Measurements from ENCODE around the gene MAP3K1.

MAP3K1 gene

DNA sequence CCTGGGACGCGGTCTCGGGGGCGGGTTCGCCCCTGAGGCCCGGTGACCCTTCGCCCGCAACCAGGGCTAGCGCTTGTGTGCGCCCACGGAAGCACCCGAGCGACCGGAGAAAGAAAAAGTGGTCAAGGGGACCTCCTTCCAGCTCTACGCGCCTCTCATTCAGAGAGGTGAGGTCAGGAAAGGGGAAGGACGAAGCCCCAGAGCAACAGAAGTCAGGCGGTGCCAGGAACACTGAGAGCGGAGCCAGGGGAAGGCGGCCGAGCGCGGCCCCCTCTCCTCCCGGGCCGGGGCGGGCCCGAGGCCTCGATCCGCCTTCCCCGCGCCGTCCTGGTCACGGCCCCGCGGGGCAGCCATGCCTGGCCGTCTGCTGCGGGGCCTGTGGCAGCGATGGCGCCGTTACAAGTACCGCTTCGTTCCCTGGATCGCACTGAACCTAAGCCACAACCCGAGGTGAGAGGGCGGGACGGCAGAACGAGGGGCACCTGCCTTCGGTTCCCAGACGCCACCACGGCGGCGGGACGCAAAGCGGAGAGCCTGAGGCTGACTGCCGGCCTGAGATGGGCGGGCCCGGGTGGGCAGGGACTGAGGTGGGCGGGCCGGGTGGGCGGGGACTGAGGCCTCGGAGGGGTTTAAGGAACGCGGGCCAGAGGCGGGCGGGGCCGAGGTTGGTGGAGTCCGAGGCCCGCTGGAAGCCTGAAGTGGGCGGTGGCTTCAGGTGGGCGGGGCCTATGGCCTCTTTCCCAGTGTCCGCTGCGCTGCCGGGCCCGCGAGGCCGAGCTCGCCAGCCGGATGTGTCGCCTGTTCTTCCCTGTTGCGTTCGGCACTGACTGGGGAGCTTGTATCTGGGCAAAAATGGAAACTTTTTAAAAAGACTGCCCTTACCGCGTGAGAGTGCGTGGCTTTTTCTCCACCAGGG, 94.2 kb downstream of the MAP3K1 start, which contains the start of gene SETD9:
Gene SETD9 (plus strand): TSS at position 303 of the 916 bp plus-strand sequence. CDS start 50 bp downstream, at position 353.
- H3K9ac ChIP-seq: peak within 1 kb of the TSS; percentile 83 to 96 (median 91)
- H3K36me3 ChIP-seq: peaks cover 0 to 16% (median 9%) of the 10 kb centered on the region in 11 experiments; a peak in 15 of 22 replicates
- H3K9me3 ChIP-seq (replicated peaks in 1 of 11): peaks cover 0 to 11% (median 3%) of the 10 kb centered on the region in 11 experiments; a peak in 7 of 22 replicates
- no peaks in the 10 kb centered on the region for H4K20me1 ChIP-seq
- peak within 1 kb of the TSS; percentile 86 to 98 (median 92) for H3K4me2 ChIP-seq
- peak within 1 kb of the TSS; percentile 58 to 78 (median 72) for H3K4me3 ChIP-seq
- peaks cover 10 to 27% (median 24%) of the 10 kb centered on the region in 10 experiments for H3K4me1 ChIP-seq
- TF ChIP-seq Cebpa-rat (IDR thresholded peaks at IDR 0.05): no peak
- H3K27me3 ChIP-seq: peaks cover 4 to 30% (median 24%) of the 10 kb centered on the region in 11 experiments; a peak in 17 of 22 replicates
- peak within 1 kb of the TSS; percentile 77 to 96 (median 91) for H3K27ac ChIP-seq

GRCh38 chr5:56910210-56910965, 95.0 kb downstream of the MAP3K1 start:
- Histone ChIP-seq H3K27ac (peak overlapping the region; percentile 77 to 96 (median 91)), H3K36me3 (peaks cover 3 to 22% (median 9%) of the 10 kb centered on the region in 11 experiments; a peak in 16 of 22 replicates), H3K9me3 (replicated peaks in 1 of 11) (peaks cover 0 to 11% (median 3%) of the 10 kb centered on the region in 11 experiments; a peak in 5 of 22 replicates), H4K20me1 (no peaks in the 10 kb centered on the region), H3K4me3 (peak overlapping the region; percentile 58 to 78 (median 72)), H3K27me3 (peaks cover 4 to 30% (median 24%) of the 10 kb centered on the region in 11 experiments; a peak in 17 of 22 replicates), H3K9ac (peak overlapping the region; percentile 83 to 96 (median 91)), H3K4me1 (peaks cover 10 to 27% (median 24%) of the 10 kb centered on the region in 10 experiments), H3K4me2 (peak overlapping the region; percentile 73 to 96 (median 88))
- no peak for TF ChIP-seq Cebpa-rat (IDR thresholded peaks at IDR 0.05)

GRCh38 chr5:56913766-56914165, 98.4 kb downstream of the MAP3K1 start:
- peaks cover 0 to 10% (median 0%) of the 10 kb centered on the region in 11 experiments; a peak in 3 of 22 replicates for H4K20me1 ChIP-seq
- H3K27me3 ChIP-seq: peaks cover 0 to 6% (median 5%) of the 10 kb centered on the region in 11 experiments; a peak in 14 of 22 replicates
- no peak overlapping the region for H3K4me2 ChIP-seq
- H3K4me1 ChIP-seq: peaks cover 9 to 16% (median 12%) of the 10 kb centered on the region in 10 experiments
- H3K27ac ChIP-seq: no peak overlapping the region
- H3K4me3 ChIP-seq: no peak overlapping the region
- TF ChIP-seq Cebpa-rat (IDR thresholded peaks at IDR 0.05): no peak
- H3K9ac ChIP-seq: no peak overlapping the region
- H3K9me3 ChIP-seq (replicated peaks in 1 of 11): no peaks in the 10 kb centered on the region
- peaks cover 15 to 43% (median 21%) of the 10 kb centered on the region in 11 experiments; a peak in 19 of 22 replicates for H3K36me3 ChIP-seq

GRCh38 chr5:56914678-56915077, 99.3 kb downstream of the MAP3K1 start:
- Histone ChIP-seq H3K27ac (no peak overlapping the region), H4K20me1 (peaks cover 0 to 10% (median 0%) of the 10 kb centered on the region in 11 experiments; a peak in 3 of 22 replicates), H3K9me3 (replicated peaks in 1 of 11) (no peaks in the 10 kb centered on the region), H3K27me3 (no peaks in the 10 kb centered on the region), H3K4me1 (peaks cover 6 to 12% (median 11%) of the 10 kb centered on the region in 10 experiments), H3K4me2 (no peak overlapping the region), H3K9ac (no peak overlapping the region), H3K36me3 (peaks cover 19 to 49% (median 21%) of the 10 kb centered on the region in 11 experiments; a peak in 20 of 22 replicates), H3K4me3 (no peak overlapping the region)
- no peak for TF ChIP-seq Cebpa-rat (IDR thresholded peaks at IDR 0.05)

- no peaks in the 10 kb centered on the region for H3K27me3 ChIP-seq
- H3K9me3 ChIP-seq (replicated peaks in 1 of 11): no peaks in the 10 kb centered on the region
- H3K4me1 ChIP-seq: no peaks in the 10 kb centered on the region
- peaks cover 0 to 28% (median 5%) of the 10 kb centered on the region in 11 experiments; a peak in 7 of 22 replicates for H4K20me1 ChIP-seq
- no peak for TF ChIP-seq Cebpa-rat (IDR thresholded peaks at IDR 0.05)
- no peak overlapping the region for H3K9ac ChIP-seq
- peaks cover 31 to 77% (median 43%) of the 10 kb centered on the region in 11 experiments for H3K36me3 ChIP-seq
- H3K27ac ChIP-seq: no peak overlapping the region
- no peak overlapping the region for H3K4me3 ChIP-seq
- no peak overlapping the region for H3K4me2 ChIP-seq
These were observed 102.2 kb downstream of the MAP3K1 start for GRCh38 chr5:56917534-56917933.

GRCh38 chr5:56918054-56918453, 102.7 kb downstream of the MAP3K1 start:
- no peak overlapping the region for H3K4me2 ChIP-seq
- TF ChIP-seq Cebpa-rat (IDR thresholded peaks at IDR 0.05): no peak

DNA sequence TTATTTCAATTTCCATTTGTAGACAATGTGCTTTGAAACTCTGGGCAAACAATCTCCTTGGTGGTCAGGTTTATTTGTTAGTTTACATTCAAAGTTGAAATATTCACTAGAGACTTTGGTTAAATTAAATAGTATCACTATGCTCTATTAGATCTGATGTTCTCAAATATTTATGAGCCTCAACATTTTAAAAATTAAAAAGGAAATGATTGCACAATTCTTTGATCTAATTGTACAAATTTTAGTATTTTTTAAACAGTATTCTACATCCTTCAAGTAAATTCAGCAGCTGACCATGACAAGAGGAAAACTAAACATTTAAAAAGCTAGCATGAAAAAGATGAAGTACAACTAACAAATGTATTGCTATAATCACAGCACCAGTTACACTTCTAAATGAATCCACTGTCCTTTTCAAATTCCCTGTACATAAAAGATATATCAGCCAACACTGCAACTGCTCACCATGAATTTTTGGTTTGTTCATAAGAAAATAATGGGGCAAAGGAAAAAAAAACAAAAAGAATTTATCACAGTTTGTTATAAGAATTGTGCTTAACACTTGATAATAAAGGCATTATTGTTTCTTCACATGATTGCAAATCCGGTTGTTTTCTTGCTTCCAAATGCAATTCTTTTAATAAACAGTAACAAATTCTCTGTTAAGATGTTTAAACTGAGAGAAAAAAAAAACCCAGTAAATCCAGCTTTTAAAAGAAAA, 104.8 kb downstream of the MAP3K1 start:
- Histone ChIP-seq H3K9ac (no peak overlapping the region), H3K27me3 (no peaks in the 10 kb centered on the region), H3K4me3 (no peak overlapping the region), H3K36me3 (peaks cover 49 to 86% (median 60%) of the 10 kb centered on the region in 11 experiments), H3K27ac (no peak overlapping the region), H4K20me1 (peaks cover 0 to 29% (median 6%) of the 10 kb centered on the region in 11 experiments; a peak in 7 of 22 replicates), H3K4me2 (no peak overlapping the region), H3K4me1 (no peaks in the 10 kb centered on the region), H3K9me3 (replicated peaks in 1 of 11) (no peaks in the 10 kb centered on the region)
- no peak for TF ChIP-seq Cebpa-rat (IDR thresholded peaks at IDR 0.05)

More at GRCh38 chr5:56918054-56918453, 102.7 kb downstream of the MAP3K1 start:
- H3K9me3 ChIP-seq (replicated peaks in 1 of 11): no peaks in the 10 kb centered on the region
- H3K36me3 ChIP-seq: peaks cover 33 to 78% (median 47%) of the 10 kb centered on the region in 11 experiments
- no peak overlapping the region for H3K4me3 ChIP-seq
- no peaks in the 10 kb centered on the region for H3K27me3 ChIP-seq
- no peak overlapping the region for H3K27ac ChIP-seq
- H3K9ac ChIP-seq: no peak overlapping the region
- H3K4me1 ChIP-seq: no peaks in the 10 kb centered on the region
- H4K20me1 ChIP-seq: peaks cover 0 to 29% (median 6%) of the 10 kb centered on the region in 11 experiments; a peak in 7 of 22 replicates

DNA sequence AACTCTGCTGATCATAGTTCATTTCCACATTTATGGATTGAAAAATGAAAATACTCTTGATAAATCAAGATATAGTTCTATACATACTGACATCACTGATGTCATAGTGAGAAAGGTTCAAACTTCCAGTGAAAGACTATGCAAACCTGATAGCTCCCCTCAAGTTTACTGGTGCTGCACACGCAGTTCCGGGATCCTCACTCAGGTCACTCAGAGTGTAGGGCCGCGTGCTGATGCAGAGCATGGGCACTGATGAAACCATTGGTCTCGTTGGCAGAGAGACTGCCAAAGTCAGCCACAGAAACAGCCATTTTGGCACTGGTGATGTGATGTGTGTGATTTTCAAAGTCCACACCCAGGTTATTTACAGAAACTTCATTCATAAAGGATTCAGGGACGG, 107.6 kb downstream of the MAP3K1 start:
- H3K9ac ChIP-seq: no peak overlapping the region
- H4K20me1 ChIP-seq: peaks cover 0 to 22% (median 6%) of the 10 kb centered on the region in 11 experiments; a peak in 6 of 22 replicates
- H3K36me3 ChIP-seq: peaks cover 71 to 97% (median 81%) of the 10 kb centered on the region in 11 experiments
- no peak overlapping the region for H3K27ac ChIP-seq
- H3K4me2 ChIP-seq: no peak overlapping the region
- H3K9me3 ChIP-seq (replicated peaks in 1 of 11): peaks cover 0 to 7% (median 0%) of the 10 kb centered on the region in 11 experiments; a peak in 1 of 22 replicates
- TF ChIP-seq Cebpa-rat (IDR thresholded peaks at IDR 0.05): no peak
- H3K4me1 ChIP-seq: no peaks in the 10 kb centered on the region
- no peaks in the 10 kb centered on the region for H3K27me3 ChIP-seq
- no peak overlapping the region for H3K4me3 ChIP-seq

All from BLaER1 treated with 17β-estradiol and CSF1 and Interleukin-3, amounts not matched to agents 10 nM and 100 nM (cell line).